Uterus (tissue), 2 donors: ENCODE measurements around the gene ITIH6.

Experiments
- CTCF ChIP-seq, 4 experiments: fragments of 200-600 bp in 2 of 4; fragments of 450-650 bp in 2 of 4; sonication (generic) in 2 of 4; IDR thresholded peaks; one replicate each; pipeline ENCODE4 v1.5.1; 2016 to 2019; ENCODE audit warnings: antibody characterized with exemption in 4 of 4, mild to moderate bottlenecking in 2 of 4, moderate library complexity in 1 of 4
- POLR2A ChIP-seq, 2 donors: fragments of 450-650 bp; IDR thresholded peaks; one replicate each; pipeline ENCODE4 v1.6.1; 2016; ENCODE audit warnings: antibody characterized with exemption in 2 of 2, mild to moderate bottlenecking in 1 of 2, moderate library complexity in 1 of 2

GRCh38 chrX:54826598-54826997, 28.5 kb upstream of the ITIH6 start:
- no peak for TF ChIP-seq POLR2A (IDR thresholded peaks at IDR 0.05)
- no peak for TF ChIP-seq CTCF (IDR thresholded peaks at IDR 0.05)
